Epidermal melanocyte (primary cell): Measurements from ENCODE around the gene AP3M1.
"Not testable (repeated sequence)": the region's sequence is repeated elsewhere in the genome, so short reads cannot be mapped to it uniquely, and the experiment has no call there.

Experiments used
- DNase-seq: peaks from one replicate; pipeline ENCODE4 v3.0.0; 2011; ENCODE audit warnings: low spot score; ENCODE audit not compliant: insufficient read length

The AP3M1 gene

DNA sequence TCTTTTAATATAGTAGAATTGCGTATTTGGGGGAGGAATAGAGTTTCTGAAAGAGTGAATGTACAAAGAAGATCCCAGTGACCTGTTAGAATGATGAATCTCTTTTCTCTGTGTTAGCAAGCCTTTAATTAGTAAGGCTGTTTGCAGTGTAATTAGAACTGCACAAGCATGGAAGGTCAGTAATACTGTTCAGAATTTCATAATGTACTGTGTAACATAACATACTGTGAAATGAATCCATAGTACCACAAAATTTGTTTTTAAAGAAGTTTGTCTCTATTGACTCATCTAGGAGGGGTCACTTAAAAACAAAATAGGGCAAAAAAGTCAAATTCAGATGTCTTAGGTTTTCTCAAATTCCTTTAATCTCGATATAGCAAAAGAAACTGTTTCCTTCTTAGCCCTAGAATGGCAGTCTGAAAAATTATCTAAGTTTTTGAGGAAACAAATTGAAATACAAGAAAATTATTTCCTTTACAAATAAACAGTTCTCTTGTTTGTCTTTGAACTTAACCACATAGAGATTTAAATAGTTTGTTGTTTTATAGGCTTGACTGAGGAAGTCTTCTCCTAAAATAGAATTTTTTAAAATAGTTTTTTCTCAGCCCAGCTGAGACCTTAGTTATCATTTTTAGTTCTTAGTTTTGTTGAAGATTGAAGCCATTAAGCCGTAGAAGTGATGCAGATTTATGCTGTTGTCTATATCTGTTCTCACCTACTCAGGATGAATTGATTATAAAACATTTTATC, 12.9 kb upstream of the AP3M1 start:
- no peak for DNase-seq

DNA sequence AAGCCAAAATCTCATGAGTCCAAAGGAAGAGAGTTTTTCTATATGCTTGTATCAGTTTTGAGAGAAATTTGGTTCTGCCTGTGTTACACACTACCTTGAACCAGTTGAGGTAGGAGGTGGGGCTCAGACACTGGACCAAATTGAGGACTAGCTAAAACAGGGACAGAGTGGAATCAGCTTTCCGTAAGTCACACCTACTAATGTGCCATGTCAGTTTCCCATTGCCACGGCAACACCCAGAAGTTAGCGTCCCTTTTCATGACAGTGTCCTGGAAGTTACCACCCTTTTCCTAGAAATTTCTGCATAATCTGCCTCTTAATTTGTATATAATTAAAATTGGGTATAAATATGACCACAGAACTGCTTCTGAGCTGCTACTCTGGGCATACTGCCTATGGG, 9.4 kb upstream of the AP3M1 start:
- DNase-seq = no peak

DNA sequence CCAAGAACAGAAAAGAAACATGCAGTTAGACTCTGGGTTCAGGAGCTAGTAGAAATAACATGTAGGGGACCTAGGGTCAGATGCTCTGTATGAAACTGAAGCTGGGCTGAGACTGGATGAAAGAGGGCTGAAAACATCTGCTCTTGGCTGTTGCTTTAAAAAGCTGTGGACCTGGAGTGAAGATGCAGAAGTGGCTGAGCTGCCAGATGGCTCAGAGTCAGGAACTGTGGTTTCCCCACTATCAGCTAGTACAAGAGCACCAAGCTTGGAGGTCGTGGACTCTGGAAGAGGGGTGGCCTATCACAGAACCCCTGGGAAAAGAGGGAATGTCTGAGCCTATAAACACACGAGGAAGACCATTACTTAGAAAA, 6.3 kb upstream of the AP3M1 start:
- no peak for DNase-seq

DNA sequence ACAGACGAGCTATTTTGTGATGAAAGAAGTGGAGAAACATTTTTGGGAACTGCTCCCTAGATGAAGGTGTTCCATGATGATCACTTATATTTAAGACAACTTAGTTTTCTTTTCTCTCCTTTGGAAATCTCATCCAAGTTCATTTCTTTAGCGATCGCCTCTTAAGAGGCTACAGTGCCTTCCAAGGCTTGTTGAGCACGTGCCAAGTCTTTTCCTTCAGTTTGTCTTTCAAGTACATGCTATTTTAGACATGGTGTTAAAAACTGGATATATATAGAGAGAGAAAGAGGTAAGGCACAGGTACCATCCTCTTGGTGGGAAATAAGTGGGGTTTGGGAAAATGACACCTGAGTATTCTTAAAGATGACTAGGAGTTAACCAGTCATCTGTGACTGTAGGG, 3.0 kb upstream of the AP3M1 start:
- DNase-seq = no peak

DNA sequence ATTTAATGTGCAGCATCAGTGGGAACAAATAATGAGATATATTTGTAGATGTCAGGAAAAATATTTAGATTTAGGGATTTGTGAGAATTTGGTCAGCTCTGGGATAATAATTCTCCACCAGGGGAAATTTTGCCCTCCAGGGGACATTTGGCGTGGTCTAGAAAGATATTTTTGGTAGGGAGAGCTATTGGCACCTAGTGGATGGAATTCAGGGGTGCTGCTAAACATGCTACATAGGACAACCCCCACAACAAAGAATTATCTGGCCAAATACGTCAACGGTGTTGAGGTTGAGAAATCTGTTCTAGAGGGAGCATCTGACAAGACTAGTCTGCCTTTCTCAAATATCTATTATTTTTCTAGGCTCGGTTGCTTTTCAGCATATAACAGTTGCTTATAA, 2.5 kb upstream of the AP3M1 start:
- DNase-seq = no peak

DNA sequence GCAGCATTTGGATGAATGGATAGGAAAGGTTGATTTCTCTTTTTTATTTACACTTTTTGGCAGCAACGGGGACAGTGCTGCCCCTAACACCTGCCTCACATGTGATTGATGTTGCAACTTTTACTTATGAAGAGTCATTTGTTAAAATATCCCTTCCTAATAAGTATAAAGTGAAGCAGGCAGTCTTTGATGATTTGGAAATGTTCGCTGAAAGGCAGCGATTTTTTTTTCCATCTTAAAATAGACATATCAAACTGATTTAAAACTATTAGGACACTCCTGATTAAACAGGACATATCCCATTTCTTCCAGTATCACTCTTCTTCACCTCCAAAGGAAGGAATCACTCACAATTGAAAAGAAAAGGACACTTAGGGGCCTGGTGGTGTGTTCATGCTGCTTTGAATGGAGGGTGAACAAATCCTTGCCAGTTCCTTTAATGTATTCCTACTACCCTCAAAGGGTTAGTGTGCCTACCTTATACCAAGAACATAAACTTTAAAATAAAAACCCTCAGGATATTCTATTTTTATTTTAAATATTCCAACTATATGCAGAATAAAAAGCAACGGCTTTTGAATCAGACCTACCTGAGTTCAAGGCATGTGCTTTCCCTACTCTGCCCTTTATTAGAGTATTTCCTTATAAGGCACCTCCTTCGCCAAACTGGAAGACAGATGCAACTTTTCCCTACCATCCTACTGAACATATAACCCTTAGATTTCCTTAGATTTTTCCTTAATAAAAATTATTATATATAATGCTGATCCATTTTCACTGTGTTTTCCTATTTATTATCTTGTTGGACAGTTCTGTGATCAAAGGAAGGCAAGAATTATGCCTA, 1.5 kb upstream of the AP3M1 start:
- no peak for DNase-seq

DNA sequence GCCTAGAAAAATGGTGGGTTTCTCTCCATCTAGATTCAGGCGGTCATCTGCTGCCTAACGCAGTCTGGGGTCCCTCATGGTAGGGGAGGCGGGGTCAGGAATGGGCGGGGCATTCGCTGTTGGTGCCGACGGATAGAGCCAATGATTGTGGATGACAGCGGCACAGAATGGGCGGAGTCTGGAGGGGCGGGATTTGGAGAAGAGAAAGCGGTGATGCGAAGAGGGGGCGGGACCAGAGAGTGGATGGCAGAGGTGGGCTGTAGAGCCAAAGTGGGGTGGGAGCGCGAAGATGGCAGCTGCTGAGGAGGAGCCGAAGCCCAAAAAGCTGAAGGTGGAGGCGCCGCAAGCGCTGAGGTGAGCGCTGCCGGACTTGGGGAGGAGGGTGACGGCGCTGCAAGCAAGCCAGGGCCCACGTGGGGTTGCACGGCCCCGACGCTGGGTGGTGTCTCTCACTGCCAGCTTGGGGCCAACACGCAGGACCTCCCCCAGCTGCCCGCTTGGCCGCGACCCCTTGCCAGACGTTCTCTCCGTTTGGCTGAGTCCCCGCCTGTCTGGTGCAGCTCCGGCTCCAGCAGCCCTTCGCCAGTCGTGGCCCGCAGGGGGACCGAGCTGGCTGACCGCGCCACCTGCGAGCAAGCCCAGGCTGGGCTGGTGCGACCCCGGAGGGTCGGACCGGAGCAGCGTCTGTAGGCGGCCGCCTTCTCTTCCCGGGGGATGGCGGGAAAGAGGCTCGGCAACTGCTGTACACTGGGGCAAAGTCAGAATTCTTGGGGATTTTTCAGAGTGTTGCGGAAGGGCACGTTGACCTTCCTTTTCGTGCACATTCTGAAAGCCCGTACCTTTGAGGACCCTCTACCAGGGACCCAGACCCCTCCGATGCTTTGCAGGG, 606 bp upstream of the AP3M1 start, which contains the start of gene ADK:
ADK (plus strand) TSS at position 232 of the 889 bp plus-strand sequence; CDS start at position 290, 58 bp downstream.
- peak; percentile 95 for DNase-seq

DNA sequence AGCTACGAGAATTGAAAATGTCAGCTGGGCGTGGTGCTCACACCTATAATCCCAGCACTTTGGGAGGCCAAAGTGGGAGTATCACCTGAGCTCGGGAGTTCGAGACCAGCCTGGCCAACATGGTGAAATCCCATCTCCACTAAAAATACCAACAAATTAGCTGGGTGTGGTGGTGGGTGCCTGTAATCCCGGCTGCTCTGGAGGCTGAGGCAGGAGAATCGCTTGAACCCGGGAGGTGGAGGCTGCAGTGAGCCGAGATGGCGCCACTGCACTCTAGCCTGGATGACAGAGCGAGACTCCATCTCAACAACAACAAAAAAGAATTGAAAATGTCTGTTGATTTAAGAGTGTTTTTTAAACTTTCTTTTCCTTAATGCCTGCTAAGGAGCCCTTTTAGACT, 3.6 kb downstream of the AP3M1 start:
- DNase-seq = not testable (repeated sequence)

DNA sequence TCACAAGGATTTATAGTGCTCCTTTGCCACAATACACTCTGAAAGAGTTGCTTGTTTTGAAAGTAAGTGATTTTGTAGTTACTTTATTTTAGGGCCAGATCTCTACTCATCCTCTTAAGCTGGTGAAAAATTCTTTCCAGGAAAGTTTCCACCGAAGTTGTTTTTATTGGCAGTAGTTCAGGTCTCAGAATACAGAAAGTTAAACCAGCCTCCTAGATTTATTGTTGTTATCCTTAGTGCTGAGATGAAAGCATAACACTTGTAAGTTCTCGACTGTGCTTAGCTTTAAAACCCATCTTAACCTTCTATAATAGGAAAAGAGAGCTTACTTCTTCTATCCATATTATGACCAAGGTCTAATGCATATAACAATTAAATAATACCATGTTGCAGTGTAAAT, 5.5 kb downstream of the AP3M1 start:
- no peak for DNase-seq

DNA sequence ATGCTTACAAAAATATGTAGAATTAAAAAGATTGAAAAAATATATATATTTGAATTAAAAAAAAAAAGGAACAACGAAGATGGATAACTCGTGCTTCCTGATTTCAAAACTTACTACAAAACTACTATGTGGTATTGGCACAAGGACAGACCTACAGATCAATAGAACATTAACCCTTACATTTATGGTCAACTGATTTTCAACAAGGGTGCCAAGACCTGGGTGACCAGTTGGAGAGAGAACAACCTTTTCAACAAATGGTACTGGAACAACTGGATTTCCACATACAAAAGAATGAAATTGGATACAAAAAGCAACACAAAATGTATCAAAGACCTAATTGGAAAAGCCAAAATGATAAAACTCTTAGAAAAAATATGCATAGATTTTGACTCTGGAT, 10.1 kb downstream of the AP3M1 start:
- DNase-seq = no peak

DNA sequence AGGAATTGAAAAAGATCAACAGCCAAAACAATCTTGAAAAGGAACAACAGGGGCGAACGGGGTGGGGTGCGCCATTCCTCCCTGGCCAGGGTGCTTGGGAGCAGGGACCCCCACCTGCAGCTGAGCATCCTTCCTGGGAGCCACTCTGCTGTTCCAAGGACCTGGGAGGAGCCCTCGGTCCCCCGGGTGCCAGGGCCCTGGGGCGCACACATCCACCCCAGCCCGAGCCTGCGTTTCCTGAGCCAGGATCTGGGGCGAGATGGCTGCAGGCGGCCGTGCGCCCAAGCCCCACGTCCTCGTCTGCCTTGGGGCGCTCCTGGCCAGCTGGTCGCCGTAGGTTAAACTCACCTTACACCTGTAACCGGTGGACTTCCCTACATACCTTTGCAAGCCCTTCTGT, 10.6 kb downstream of the AP3M1 start:
- DNase-seq = no peak

DNA sequence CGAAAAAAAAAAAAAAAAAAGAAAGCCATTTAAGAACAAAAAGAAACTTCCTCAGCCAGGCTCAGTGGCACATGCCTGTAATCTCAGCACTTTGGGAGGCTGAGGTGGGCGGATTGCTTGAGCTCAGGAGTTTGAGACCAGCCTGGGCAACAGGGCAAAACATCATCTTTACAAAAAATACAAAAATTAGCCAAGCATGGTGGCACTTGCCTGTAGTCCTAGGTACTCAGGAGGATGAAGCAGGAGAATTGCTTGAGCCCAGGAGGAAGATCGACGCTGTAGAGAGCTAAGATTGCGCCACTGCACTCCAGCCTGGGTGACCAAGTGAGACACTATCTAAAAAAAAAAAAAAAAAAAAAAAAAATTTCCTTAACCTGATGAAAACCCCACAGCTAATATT, 12.0 kb downstream of the AP3M1 start:
- DNase-seq = not testable (repeated sequence)

DNA sequence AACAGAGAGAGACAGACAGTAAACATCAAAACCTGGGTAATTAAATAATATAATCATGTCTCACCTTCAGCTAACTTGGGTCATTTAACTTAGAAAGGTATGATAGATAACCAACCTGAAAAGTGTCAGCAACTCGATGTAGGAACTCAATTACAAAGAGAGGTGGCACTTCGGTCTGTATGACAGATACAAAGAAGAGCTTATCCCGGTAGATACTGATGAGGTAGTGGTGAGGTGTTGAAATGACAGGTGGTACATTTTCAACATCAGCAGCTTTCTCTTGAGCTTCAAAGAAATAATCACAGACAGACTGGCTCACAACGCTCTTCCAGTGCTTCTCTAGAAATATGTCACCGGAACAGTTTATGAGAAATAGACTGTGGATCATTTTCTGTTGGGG, 12.6 kb downstream of the AP3M1 start:
- DNase-seq = no peak

DNA sequence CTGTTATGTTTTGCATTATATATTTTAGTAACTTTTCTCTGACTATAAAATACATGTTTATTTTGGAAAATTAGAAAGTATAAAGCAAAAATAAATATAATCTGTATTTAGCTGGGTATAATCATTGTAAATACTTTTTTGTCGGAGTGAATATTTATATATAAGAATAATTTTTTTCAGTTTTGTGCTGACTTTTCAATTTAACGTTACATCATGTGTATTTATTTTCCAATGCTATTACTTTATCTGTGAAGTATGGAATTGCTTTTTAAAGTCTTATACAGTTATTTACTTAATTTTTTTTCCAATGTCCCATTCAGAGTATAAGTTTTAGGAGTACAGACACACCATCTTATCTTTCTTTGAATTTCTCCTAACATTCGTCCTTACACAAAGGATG, 15.2 kb downstream of the AP3M1 start:
- no peak for DNase-seq

DNA sequence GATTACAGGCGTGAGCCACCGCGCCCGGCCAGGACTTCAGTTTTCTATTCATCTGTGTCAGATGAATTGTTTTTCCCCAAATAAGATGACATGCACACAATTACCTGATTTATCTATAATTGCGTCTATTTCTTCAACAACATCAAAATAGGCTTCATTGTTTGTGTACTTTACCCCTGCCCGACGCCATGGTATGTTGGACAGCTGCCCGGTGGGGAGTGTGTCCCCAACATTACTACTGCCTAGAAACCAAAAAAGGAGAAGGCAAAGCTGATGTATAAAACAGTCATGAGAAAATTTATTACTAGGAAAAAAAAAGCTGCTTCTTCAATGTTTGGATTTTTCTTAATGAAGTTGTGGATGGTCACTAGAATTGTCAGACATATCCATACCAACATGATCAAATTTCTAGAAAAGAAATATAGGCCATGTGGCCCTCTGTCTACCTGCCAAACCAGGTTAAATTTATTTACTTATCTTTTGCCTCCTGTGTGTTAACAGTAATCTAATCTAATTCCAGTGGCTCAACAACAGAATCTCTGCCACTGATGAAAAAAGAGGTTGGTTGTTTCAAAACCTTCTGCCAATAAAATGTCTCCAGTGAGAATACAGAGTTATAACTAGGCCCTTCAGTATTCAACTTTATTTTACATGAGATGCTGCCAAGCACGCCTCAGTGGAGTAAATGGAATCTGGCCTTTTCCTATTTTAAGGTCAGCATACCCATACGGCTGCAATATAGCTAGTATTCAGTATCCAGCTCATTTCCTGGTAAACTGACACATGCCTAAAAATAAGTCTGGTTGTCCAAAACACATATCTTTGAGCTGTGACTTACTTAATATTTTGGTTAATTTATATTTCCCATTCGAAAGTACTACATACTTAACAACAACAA, 16.5 kb downstream of the AP3M1 start:
- DNase-seq = no peak

DNA sequence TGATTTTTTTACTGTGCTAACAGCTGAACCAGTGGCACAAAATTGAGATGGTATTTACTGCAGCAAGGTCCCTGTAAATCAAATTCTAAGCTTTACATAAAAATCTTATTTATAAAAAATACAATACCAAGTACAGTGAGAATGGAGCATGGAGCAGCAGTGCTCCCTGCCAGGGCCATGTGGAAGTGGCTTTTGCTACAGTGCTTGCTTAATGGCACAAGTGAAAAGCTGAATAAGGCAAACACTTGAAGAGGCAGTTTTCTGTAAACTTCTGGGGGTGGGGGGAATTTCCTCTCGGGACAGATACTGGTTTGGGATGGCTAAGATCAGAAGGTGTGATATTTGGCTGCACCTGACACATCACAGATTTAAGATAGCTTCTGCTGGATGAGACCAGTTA, 27.5 kb downstream of the AP3M1 start:
- DNase-seq = no peak

DNA sequence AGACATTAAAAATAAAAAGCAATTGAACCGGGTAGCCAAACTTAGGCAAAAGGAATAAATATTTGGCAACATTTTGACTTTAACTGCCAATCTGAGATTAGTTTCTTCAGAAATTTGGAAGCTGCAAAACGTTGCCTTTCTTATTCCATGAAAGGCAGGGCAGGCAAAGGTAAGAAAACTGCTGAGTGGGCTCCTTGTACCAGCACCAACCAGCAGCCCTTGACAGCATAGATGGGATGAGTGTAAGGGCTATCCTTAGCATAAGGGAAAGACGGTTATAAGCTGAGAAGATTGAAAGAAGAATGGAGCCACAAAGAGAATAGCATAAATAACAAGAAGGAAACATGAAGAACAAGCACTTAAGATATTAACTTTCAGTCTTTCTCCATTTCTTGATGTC, 28.6 kb downstream of the AP3M1 start:
- DNase-seq = no peak

DNA sequence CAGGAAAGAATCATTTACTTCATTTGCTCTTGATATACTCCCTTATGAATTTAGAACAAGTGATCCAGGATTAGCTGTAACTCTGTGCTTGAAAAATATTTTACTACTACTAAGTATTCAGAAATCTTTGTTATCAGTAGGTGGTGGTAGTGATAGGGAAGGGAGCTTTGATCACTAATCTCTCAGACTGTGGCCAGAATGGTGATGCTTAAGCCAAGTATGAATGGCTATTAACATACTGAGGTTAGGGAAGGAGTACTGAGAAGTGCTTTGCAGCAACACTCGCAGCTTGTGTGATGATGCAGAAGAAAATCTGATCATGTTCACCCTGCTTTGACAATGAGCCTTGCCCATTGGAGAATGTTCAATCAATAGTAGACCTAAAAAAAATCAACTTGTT, 29.3 kb downstream of the AP3M1 start:
- no peak for DNase-seq

DNA sequence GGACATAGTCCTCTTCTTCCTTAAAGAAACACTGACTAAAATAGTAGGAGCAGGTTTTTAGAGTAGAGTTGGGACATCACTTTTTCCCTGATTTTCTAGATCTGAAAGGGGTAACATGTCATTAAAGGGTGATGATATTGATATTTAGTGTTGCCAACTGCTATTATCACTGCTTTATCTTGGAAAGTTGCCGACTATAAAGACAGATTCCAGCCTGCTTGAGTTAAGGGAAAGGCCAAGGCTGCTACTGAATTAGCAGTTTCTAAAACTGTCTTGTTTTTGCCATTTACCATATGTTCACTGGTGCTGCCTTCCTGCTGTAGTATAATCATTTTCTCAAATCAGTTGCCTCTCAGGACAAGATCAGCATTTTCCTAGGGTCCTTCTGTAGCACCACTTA, 29.7 kb downstream of the AP3M1 start:
- DNase-seq = no peak

DNA sequence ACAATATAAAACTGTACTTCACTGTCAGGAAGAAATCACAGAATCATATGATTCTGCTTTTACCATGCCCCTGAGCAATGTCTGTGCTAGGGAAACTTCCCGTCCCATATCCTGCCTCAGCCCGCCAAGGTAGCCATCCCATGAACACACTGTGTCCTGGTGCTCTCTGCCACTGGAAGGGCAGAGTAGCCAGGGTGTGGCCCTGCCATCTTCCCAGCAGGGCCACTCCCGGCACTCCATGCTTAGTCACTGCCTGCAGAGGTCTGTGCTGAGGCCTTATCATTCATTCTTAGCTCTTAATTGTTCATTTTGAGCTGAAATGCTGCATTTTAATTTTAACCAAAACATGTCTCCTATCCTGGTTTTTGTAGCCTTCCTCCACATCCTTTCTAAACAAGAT, 31.8 kb downstream of the AP3M1 start:
- no peak for DNase-seq

DNA sequence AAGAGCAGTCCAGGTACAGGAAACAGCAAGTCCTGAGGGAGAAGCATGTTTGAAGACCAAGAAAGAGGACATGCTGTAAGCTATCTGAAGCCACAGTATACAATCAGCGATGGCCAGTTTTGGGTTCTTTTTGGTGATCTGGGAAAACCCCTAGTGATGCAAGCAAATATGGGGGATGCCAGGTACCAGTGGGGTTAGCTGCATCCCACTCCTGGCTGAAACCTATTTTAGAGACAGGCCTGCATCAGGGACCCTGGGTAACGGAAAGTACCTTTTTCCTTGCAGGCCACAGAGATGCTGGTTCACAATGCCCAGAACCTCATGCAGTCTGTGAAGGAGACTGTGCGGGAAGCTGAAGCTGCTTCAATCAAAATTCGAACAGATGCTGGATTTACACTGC, 32.9 kb downstream of the AP3M1 start:
- no peak for DNase-seq
